ENCODE results near the gene B3GALT5. TPM values are rescaled to one million over a fixed set of nuclear protein-coding genes. Genes with fewer than 3 reads are reported as not detected.

Gene B3GALT5
- total RNA-seq, 1 experiment from 2014 or later = 5.4 TPM

GRCh38 chr21:39630191-39630591, 17.5 kb downstream of the B3GALT5 start:
- Histone ChIP-seq H3K36me3 (no peaks in the 10 kb centered on the region), H3K27ac (peak overlapping the region; percentile 24), H3K4me3 (no peak overlapping the region), H3K4me1 (peaks cover 46% of the 10 kb centered on the region), H3K27me3 (no peaks in the 10 kb centered on the region), H3K9me3 (replicated peaks) (no peaks in the 10 kb centered on the region)
- DNase-seq = peak in 1 of 2 experiments; percentile 39

DNA sequence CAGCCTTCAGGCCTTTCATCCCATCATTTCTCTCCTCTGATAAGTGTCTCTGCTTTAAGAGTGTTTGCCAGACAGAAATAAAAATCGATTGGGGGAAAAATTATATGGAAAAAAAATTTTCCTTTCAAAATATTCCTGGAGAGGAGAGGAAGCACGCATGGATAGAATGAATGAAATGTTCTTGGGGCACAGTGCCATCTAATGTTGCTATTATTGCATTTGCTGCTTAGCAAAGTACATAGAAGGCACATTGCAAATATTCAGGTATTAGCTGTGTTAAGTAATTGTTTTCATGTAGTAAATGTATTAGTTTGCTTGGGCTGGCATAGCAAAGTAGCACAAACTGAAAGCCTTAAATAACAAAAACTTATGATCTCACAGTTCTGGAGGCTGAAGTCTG, 18.1 kb downstream of the B3GALT5 start:
- Histone ChIP-seq H3K27ac (no peak overlapping the region), H3K27me3 (no peaks in the 10 kb centered on the region), H3K4me1 (peaks cover 46% of the 10 kb centered on the region), H3K4me3 (no peak overlapping the region), H3K9me3 (replicated peaks) (no peaks in the 10 kb centered on the region), H3K36me3 (no peaks in the 10 kb centered on the region)
- no peak for DNase-seq

GRCh38 chr21:39631842-39632562, 19.3 kb downstream of the B3GALT5 start:
- no peaks in the 10 kb centered on the region for H3K9me3 ChIP-seq (replicated peaks)
- H3K4me3 ChIP-seq = no peak overlapping the region
- no peak overlapping the region for H3K27ac ChIP-seq
- H3K27me3 ChIP-seq = no peaks in the 10 kb centered on the region
- H3K36me3 ChIP-seq = no peaks in the 10 kb centered on the region
- H3K4me1 ChIP-seq = peaks cover 57% of the 10 kb centered on the region
- DNase-seq = no peak

DNA sequence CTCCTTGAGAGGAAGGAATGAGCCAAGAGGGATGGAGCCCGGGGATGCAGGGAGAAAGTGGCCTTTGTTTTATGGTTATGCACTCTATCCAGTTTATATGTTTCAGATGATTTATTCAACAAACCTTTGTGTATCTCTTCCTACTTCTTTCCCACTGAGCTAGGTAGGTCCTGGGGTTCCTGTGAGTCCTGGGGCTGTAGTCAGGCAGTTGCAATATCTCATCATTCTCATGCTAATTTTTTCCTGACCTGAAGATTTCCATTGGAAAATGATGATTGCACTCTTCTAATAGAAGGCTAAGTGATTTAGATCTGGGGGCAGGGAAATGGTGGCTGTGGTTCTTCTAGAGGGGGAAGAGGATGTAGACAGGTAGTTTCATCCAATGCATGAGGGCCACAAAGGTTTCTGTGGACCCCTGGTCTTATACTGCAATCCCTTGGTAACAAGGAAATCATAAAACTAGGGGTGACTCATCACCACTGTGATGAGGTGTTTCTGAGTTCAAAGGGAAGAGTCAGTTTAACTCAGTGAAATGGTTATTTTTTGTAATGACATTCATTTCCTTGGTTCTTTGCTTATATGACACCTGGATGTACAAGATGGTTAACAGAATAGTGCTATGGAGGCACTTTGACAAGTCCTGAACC, 20.2 kb downstream of the B3GALT5 start:
- Histone ChIP-seq H3K9me3 (replicated peaks) (no peaks in the 10 kb centered on the region), H3K27me3 (no peaks in the 10 kb centered on the region), H3K4me1 (peaks cover 66% of the 10 kb centered on the region), H3K36me3 (no peaks in the 10 kb centered on the region), H3K27ac (peak overlapping the region; percentile 54), H3K4me3 (no peak overlapping the region)
- DNase-seq = no peak

GRCh38 chr21:39633770-39634181, 21.0 kb downstream of the B3GALT5 start:
- Histone ChIP-seq H3K9me3 (replicated peaks) (no peaks in the 10 kb centered on the region), H3K36me3 (no peaks in the 10 kb centered on the region), H3K4me3 (no peak overlapping the region), H3K27ac (peak overlapping the region; percentile 54), H3K27me3 (no peaks in the 10 kb centered on the region), H3K4me1 (peaks cover 68% of the 10 kb centered on the region)
- peak in 1 of 2 experiments; percentile 59 for DNase-seq

GRCh38 chr21:39634507-39634906, 21.8 kb downstream of the B3GALT5 start:
- Histone ChIP-seq H3K36me3 (no peaks in the 10 kb centered on the region), H3K27me3 (no peaks in the 10 kb centered on the region), H3K4me1 (peaks cover 67% of the 10 kb centered on the region), H3K4me3 (no peak overlapping the region), H3K9me3 (replicated peaks) (no peaks in the 10 kb centered on the region), H3K27ac (peak overlapping the region; percentile 54)
- DNase-seq = no peak

GRCh38 chr21:39637197-39637970, 24.6 kb downstream of the B3GALT5 start:
- Histone ChIP-seq H3K27me3 (no peaks in the 10 kb centered on the region), H3K4me3 (no peak overlapping the region), H3K4me1 (peaks cover 53% of the 10 kb centered on the region), H3K36me3 (no peaks in the 10 kb centered on the region), H3K27ac (peak overlapping the region; percentile 7; the same call in 1 of the 2 replicates), H3K9me3 (replicated peaks) (no peaks in the 10 kb centered on the region)
- DNase-seq = peak in 1 of 2 experiments; percentile 48

DNA sequence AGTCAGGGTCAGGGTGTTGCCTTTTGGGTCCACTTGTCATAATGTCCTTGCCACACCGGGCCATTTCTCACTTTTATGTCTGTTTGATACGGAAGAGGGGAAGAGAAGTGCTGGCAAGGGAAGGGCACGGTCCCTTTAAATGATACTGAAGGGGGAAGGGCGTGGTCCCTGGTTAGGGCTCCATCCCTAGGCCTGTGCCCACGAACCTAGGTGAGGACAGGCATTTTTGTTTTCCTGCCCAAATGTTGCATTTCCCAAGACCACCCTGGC, 25.2 kb downstream of the B3GALT5 start:
- H3K4me1 ChIP-seq = peaks cover 53% of the 10 kb centered on the region
- no peak for DNase-seq
- H3K9me3 ChIP-seq (replicated peaks) = no peaks in the 10 kb centered on the region
- no peaks in the 10 kb centered on the region for H3K27me3 ChIP-seq
- no peak overlapping the region for H3K4me3 ChIP-seq
- peak overlapping the region; percentile 7; the same call in 1 of the 2 replicates for H3K27ac ChIP-seq
- H3K36me3 ChIP-seq = no peaks in the 10 kb centered on the region

GRCh38 chr21:39638281-39638680, 25.5 kb downstream of the B3GALT5 start:
- Histone ChIP-seq H3K4me3 (no peak overlapping the region), H3K4me1 (peaks cover 52% of the 10 kb centered on the region), H3K9me3 (replicated peaks) (no peaks in the 10 kb centered on the region), H3K36me3 (no peaks in the 10 kb centered on the region), H3K27me3 (no peaks in the 10 kb centered on the region), H3K27ac (no peak overlapping the region)
- no peak for DNase-seq

- no peaks in the 10 kb centered on the region for H3K36me3 ChIP-seq
- no peaks in the 10 kb centered on the region for H3K9me3 ChIP-seq (replicated peaks)
- H3K27me3 ChIP-seq = no peaks in the 10 kb centered on the region
- H3K27ac ChIP-seq = no peak overlapping the region
- no peak for DNase-seq
- peaks cover 54% of the 10 kb centered on the region for H3K4me1 ChIP-seq
- H3K4me3 ChIP-seq = no peak overlapping the region
These were observed 28.0 kb downstream of the B3GALT5 start for GRCh38 chr21:39640754-39641153.

- no peak overlapping the region for H3K4me3 ChIP-seq
- peak overlapping the region; percentile 90 for H3K27ac ChIP-seq
- peaks cover 4% of the 10 kb centered on the region for H3K36me3 ChIP-seq
- no peak for DNase-seq
- no peaks in the 10 kb centered on the region for H3K9me3 ChIP-seq (replicated peaks)
- H3K4me1 ChIP-seq = peaks cover 48% of the 10 kb centered on the region
- no peaks in the 10 kb centered on the region for H3K27me3 ChIP-seq
These were observed 29.2 kb downstream of the B3GALT5 start for GRCh38 chr21:39641827-39642450.

GRCh38 chr21:39644062-39644560, 31.4 kb downstream of the B3GALT5 start:
- DNase-seq = peak in 1 of 2 experiments; percentile 38
- peak overlapping the region; percentile 90 for H3K27ac ChIP-seq
- H3K4me1 ChIP-seq = peaks cover 54% of the 10 kb centered on the region

DNA sequence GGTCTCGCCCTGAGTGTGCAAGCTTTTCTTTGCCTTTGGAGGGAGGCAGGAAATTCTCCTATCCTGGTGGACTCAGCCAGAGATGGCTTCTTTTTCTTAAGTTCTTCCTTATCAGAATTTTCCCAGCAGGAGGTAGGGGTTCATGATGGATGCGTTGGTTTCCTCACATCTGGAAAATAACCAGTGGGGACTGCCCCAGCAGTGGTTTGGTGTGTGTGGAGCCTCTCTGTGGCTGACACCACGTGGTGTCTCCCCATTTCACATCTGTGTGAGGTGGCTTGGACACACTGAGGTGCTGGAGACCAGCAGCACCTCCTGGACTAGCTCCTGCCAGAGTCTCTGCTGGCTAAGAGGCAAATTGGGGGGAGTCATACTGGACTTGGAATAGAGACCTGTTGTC, 32.6 kb downstream of the B3GALT5 start:
- no peaks in the 10 kb centered on the region for H3K9me3 ChIP-seq (replicated peaks)
- peaks cover 59% of the 10 kb centered on the region for H3K4me1 ChIP-seq
- no peak overlapping the region for H3K4me3 ChIP-seq
- peaks cover 4% of the 10 kb centered on the region for H3K36me3 ChIP-seq
- DNase-seq = no peak
- H3K27ac ChIP-seq = peak overlapping the region; percentile 90
- H3K27me3 ChIP-seq = no peaks in the 10 kb centered on the region

More at GRCh38 chr21:39644062-39644560, 31.4 kb downstream of the B3GALT5 start:
- peaks cover 4% of the 10 kb centered on the region for H3K36me3 ChIP-seq
- H3K27me3 ChIP-seq = no peaks in the 10 kb centered on the region
- no peak overlapping the region for H3K4me3 ChIP-seq
- no peaks in the 10 kb centered on the region for H3K9me3 ChIP-seq (replicated peaks)

- peak; percentile 68 to 85 for DNase-seq
- Histone ChIP-seq H3K4me1 (peaks cover 53% of the 10 kb centered on the region), H3K4me3 (no peak overlapping the region), H3K9me3 (replicated peaks) (no peaks in the 10 kb centered on the region), H3K27me3 (no peaks in the 10 kb centered on the region), H3K36me3 (peaks cover 4% of the 10 kb centered on the region), H3K27ac (peak overlapping the region; percentile 31)
These were observed 34.7 kb downstream of the B3GALT5 start for GRCh38 chr21:39647476-39647875.

All from SJCRH30 (cell line).